Activated CD8-positive, alpha-beta memory T cell treated with anti-CD3 and anti-CD28 coated beads for 24 hours (primary cell): Measurements from ENCODE around the gene HTATIP2.
"Not testable (repeated sequence)": the region's sequence is repeated elsewhere in the genome, so short reads cannot be mapped to it uniquely, and the experiment has no call there.

Experiments
- DNase-seq: peaks from one replicate; pipeline ENCODE4 v3.0.0-alpha.2; 2020

The HTATIP2 gene

DNA sequence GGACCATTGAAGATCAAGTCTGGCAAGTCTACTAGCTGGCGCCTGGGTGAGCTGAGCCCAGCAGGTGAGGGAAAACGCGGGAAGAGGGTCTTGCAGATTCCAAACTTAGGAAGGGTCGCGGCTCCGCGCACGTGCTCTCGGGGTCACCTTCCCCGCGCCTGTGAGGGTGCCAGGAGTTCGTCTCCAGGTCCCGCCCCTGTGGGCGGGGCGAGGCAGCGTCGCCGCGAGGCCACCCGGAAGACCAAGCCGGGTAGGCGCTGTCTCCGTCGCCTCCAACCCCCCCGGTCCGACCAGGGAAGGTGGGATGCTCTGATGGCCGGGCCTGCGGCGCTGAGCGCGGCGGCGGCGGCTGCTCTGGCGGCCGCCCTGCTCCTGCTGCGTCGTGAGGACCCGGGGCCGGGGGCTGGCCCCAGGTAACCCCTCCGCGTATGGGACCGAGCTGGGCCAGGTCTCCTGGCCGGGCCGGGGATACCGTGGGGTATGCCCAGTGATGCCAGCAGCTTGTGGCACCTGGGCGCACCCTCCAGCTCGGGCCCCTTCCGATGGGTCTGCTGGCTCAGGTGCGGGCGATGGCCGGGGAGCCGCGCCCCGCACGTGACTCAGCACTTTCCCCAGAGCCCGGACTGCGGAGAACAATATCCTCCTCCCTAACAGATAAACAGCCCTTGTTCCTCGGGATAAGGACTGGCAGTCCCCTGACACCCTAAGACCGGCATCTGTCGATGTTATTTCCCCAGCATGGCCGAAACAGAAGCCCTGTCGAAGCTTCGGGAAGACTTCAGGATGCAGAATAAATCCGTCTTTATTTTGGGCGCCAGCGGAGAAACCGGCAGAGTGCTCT lies at the start of gene HTATIP2:
Gene HTATIP2 (plus strand): TSS at position 215 of the 841 bp plus-strand sequence. CDS start 524 bp downstream, at position 739.
- DNase-seq: peak; percentile 91

- DNase-seq: no peak
Measured at GRCh38 chr11:20315800-20316199, 47.7 kb upstream of the HTATIP2 start.

- no peak for DNase-seq
Measured at GRCh38 chr11:20321177-20321576, 42.3 kb upstream of the HTATIP2 start.

- no peak for DNase-seq
Measured at GRCh38 chr11:20327377-20327935, 36.1 kb upstream of the HTATIP2 start.

DNA sequence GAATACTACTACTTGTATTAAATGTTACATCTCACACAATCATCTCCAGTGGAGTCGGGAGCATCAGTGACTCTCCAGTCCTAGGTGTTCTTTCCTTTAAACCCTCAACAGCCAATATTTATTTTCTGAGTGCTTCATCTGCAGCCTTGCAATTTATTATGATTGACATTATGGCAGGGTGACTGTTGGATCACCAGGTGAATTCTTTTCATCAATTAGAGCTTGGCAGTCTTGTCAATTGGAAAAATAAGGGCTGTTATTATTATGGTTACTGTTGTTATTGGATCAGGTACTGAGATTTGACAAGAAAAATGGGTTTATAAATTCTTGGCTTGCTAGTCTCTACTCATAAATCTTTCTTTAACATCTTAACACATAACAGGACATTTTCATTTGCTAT lies 27.5 kb upstream of the HTATIP2 start:
- DNase-seq: no peak

- DNase-seq: no peak
Measured at GRCh38 chr11:20337526-20338154, 25.9 kb upstream of the HTATIP2 start.

GRCh38 chr11:20342347-20343141 lies 21.0 kb upstream of the HTATIP2 start:
- DNase-seq: no peak

- no peak for DNase-seq
Measured at GRCh38 chr11:20351136-20351535, 12.4 kb upstream of the HTATIP2 start.

- no peak for DNase-seq
Measured at GRCh38 chr11:20351751-20352262, 11.7 kb upstream of the HTATIP2 start.

DNA sequence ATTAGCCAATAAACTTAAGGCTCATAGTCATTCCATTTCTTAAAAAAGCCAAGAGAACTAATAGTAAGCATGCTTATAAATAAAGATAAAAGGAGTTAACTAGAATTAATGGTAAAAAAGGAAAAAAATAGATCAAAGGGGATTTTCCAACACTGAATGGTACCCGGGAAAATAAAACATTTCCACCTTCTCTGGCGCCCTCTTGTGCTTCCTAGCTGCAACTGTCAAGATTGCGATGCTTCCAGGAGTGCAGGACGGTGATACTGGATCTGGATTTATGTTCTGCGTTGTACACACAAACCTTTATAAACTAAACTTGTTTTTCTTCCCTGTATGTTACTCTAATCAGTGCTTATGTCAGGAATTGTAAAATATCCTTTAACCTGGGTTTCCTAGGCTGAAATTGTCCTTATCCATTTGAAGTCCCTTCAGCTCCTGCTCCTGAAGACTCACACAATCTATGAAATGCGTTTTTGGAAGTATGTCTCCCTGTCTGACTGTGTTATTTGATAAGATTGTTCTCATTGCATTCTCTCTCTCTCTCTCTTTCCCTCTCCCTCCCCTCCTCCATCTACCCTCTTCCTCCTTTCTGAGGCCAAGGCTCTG lies 9.6 kb upstream of the HTATIP2 start:
- DNase-seq: no peak

DNA sequence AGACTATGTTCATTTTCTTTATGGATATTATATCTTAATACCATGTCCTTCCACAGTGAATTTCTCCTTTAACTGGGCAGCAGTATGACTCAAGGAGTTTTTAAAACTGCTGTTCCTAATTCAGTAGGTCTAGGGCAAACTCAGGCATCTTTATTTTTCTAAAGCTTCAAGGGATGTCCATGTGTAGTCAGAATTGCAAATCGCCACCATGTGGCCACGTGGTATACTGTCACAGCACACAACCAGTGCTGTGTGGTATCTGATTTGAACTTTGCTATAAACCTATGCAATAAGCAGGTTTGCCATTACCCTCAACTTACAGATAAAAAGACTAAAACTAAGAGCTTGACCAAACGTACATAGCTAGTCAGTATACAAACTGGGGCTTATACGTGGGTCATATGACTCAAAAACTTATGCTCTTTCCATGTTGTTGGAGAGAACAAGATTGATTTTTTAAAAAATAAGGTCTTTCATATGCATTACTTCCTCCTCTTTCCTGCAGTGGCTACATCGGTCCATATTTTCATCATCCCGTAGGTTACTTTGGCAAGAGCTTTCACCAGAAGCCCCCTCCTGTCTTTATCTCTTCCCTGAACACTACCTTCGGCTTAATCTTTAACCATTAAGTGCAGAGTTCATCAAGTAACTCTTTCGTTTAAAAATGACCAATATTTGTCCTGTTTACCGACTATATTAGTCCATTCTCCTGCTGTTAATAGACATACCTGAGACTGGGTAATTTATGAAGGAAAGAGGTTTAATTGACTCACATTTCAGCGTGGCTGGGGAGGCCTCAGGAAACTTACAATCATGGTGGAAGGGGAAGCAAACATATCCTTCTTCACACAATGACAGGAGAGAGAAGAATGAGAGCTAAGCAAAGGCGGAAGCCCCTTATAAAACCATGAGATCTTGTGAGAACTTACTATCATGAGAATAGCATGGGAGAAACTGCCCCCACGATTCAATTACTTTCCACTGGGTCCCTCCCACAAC lies 8.0 kb upstream of the HTATIP2 start:
- DNase-seq: no peak

- no peak for DNase-seq
Measured at GRCh38 chr11:20357150-20357549, 6.4 kb upstream of the HTATIP2 start.

DNA sequence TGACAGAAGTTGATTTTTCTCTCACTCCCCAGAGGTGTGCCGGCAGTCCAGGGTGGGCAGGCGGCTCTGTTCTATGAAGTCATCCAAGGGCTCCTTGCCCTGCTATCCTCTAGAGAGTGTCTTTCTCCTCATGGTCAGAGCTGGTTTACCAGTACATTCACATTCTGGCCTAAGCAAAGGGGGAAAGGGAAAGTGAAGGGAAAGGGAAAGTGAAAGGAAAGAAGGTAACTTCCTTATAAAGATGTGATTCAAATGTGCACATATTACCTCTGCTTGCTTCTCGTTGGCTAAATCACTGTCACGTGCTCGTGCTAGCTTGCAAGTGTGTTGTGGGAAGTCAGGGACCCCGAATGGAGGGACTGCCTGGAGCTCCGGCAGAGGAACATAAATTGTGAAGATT lies 2.9 kb upstream of the HTATIP2 start:
- DNase-seq: peak; percentile 66

- DNase-seq: no peak
Measured at GRCh38 chr11:20362481-20362880, 1.0 kb upstream of the HTATIP2 start.

- DNase-seq: no peak
Measured at GRCh38 chr11:20363149-20363499, 390 bp upstream of the HTATIP2 start.

DNA sequence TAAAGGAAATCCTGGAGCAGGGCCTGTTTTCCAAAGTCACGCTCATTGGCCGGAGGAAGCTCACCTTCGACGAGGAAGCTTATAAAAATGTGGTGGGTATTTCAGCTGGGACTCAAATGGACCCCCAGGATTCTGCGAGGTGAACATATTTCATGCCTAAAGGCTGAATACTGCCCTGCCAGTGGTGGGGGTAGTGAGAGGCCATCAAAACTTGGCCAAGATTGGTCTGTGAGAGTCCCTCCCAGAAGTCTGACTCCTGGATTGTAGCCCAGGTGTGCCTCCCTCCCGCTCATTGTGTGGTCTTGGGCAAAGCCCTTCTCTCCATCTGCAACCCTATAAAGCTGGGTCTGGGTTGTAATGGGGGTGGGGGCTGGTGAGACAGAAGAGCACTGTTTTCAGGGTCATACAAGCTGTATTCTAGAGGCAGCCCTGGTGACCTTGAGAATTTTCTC lies 853 bp downstream of the HTATIP2 start:
- peak; percentile 60 for DNase-seq

GRCh38 chr11:20365465-20365864 lies 2.0 kb downstream of the HTATIP2 start:
- not testable (repeated sequence) for DNase-seq

DNA sequence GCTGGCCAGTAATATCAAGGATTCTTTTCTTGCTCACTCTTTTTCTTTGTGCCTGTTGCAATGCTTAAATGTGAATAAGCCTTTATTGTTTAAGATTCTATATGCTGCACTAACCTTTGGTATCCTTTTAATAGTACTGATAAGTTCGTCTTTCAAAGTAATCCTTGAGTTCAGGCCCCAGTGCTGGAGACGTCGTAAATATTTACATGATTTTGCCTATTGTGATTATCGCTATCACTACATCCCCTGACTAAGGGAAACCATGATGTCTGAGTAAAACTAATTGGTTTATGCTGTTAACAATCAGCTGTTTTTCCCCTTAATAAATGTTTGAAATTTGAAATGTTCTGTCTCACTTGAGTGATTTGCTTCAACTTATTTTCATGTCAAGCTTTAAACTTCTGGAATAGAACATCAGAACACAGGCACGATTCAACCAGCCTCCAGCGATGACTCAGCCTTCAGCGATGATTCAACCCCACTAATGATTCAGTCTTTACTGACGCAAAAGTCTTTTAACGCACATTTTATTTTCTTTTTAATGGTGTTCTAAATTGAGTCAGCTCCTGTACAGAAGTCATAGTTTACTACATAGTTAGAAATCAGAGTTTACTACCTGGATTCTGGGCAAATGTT lies 3.9 kb downstream of the HTATIP2 start:
- DNase-seq: peak; percentile 68

DNA sequence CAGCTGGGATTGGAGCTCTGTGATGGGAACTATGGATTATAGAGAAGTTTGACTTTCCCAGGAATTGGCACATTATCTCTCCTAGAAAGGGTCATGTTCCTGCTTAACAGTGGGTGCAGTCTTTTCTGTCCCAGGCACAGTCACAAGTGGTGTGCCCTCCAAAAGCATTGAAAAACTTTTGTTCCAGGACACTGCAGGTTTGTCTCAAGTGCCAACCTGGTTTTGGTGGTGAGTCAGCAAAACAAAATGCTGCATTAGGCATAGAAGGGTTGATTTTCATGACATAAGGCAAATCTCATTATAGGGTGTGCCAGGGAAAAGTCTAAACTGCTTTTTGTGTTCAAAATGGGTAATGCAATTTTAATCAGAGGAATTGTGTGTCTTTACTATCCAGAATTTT lies 4.9 kb downstream of the HTATIP2 start:
- DNase-seq: no peak

- no peak for DNase-seq
Measured at GRCh38 chr11:20369826-20370225, 6.3 kb downstream of the HTATIP2 start.
